ENCODE results near the gene CACNA2D2.

CACNA2D2 gene

DNA sequence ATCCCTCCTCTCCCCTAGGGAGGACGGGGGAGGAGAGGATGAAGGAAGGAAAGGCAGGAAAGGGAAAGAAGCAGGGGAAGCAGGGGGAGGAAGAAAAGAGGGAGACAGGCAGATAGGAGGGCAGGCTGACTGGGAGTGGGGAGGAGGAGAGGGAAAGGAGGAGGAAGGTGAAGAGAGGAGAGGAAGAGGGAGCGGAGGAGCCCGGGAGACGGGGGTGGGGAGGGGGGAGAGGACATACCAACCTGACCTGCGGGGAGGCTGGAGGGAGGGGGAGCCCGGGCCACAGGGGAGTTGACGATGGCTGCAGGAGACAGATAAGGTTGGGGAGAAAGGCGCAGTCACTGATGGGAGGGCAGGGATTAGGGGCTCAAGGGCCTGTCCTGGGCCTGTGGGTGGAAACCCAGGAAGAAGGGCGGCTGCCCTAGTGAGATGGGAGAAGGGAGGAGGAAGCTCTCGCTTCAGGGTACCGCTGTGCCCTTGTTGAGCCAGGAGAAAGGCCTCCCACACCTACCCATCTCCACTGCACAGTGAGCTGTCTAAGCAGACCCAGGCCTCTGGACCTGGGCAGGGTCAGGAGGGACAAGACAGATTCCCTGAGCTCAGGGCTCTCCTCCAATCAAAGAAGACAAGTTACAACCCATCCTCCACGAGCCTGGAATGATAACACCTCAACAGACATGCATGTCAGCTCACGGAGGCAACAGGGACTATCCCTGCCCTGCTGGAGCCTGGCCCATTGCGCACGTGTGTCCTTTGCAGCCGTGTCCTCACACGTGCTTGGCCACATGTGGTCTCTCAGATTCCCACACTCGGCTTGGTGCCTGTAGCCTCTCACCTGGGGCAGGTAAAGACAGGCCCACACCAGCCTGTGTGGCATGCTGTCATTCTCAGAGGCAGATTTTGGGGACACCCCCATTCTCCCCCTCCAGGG lies 36.2 kb upstream of the CACNA2D2 start:
- no peaks in the 10 kb centered on the region for H3K4me1 ChIP-seq (ENCODE audit: control insufficient read depth, insufficient read depth, low read length)
- POLR2A ChIA-PET, result no interaction called here

More for the DNA sequence above, 36.2 kb upstream of the CACNA2D2 start:
- CTCF ChIA-PET, result interaction anchor here (0.5 to 0.8 kb wide), 3 partner anchors 77 to 169 kb away, joined by 3 to 5 read pairs (median 3); no protein-coding TSS in a partner anchor
- TF ChIP-seq, protein P1, sequence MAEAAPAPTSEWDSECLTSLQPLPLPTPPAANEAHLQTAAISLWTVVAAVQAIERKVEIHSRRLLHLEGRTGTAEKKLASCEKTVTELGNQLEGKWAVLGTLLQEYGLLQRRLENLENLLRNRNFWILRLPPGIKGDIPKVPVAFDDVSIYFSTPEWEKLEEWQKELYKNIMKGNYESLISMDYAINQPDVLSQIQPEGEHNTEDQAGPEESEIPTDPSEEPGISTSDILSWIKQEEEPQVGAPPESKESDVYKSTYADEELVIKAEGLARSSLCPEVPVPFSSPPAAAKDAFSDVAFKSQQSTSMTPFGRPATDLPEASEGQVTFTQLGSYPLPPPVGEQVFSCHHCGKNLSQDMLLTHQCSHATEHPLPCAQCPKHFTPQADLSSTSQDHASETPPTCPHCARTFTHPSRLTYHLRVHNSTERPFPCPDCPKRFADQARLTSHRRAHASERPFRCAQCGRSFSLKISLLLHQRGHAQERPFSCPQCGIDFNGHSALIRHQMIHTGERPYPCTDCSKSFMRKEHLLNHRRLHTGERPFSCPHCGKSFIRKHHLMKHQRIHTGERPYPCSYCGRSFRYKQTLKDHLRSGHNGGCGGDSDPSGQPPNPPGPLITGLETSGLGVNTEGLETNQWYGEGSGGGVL (tag by site-specific recombination; IDR thresholded peaks at IDR 0.05), result peak; percentile 73
- TF ChIP-seq ZFHX2 (tag by site-specific recombination; conservative IDR thresholded peaks at IDR 0.05) (no peak), ZBTB21 (tag by site-specific recombination; IDR thresholded peaks at IDR 0.05) (no peak), EGR2 (tag by site-specific recombination; IDR thresholded peaks at IDR 0.05; ENCODE audit: low read depth) (peak; percentile 54), ZNF341 (tag by site-specific recombination; IDR thresholded peaks at IDR 0.05; ENCODE audit: low read depth) (peak; percentile 85), ZNF76 (tag by site-specific recombination; IDR thresholded peaks at IDR 0.05; ENCODE audit: borderline replicate concordance, low read depth) (no peak), ZNF544 (tag by site-specific recombination; IDR thresholded peaks at IDR 0.05) (no peak), ZNF175 (tag by site-specific recombination; IDR thresholded peaks at IDR 0.05) (no peak), ZNF214 (tag by site-specific recombination; IDR thresholded peaks at IDR 0.05; ENCODE audit: borderline replicate concordance) (no peak), ZNF837 (tag by site-specific recombination; IDR thresholded peaks at IDR 0.05) (no peak), ZEB2 (tag by site-specific recombination; IDR thresholded peaks at IDR 0.05) (no peak), ZNF280C (tag by site-specific recombination; IDR thresholded peaks at IDR 0.05) (no peak), ZNF670 (tag by site-specific recombination; IDR thresholded peaks at IDR 0.05; ENCODE audit: low read depth) (no peak), ZNF777 (tag by site-specific recombination; IDR thresholded peaks at IDR 0.05; ENCODE audit: borderline replicate concordance) (no peak), ZNF335 (tag by site-specific recombination; conservative IDR thresholded peaks at IDR 0.05) (peak; percentile 86), ZNF629 (tag by site-specific recombination; IDR thresholded peaks at IDR 0.05) (no peak), ZNF16 (tag by site-specific recombination; IDR thresholded peaks at IDR 0.05; ENCODE audit: low read depth) (no peak), ZBTB11 (tag by site-specific recombination; conservative IDR thresholded peaks at IDR 0.05; ENCODE audit: low read depth) (no peak), HOXC10 (CRISPR knock-in tag; IDR thresholded peaks at IDR 0.05) (no peak), ZNF350 (tag by site-specific recombination; IDR thresholded peaks at IDR 0.05) (no peak), ZNF10 (tag by site-specific recombination; IDR thresholded peaks at IDR 0.05) (no peak)
- Histone ChIP-seq H3K27ac (ENCODE audit: extremely low read depth, low read depth, low read length) (no peak overlapping the region), H3K36me3 (ENCODE audit: control insufficient read depth in 2 of 2, insufficient read depth in 1 of 2, low read length in 2 of 2) (no peaks in the 10 kb centered on the region), H3K9me3 (ENCODE audit: control insufficient read depth, insufficient read depth, low read depth, low read length) (no peaks in the 10 kb centered on the region), H3K4me3 (ENCODE audit: low read depth, low read length) (no peak overlapping the region)

All from HEK293 (cell line).